Stimulated activated CD4-positive, alpha-beta T cell treated with anti-CD3 and anti-CD28 coated beads, Interleukin-2, amount 100 ng/mL, for 24 hours (primary cell): ENCODE data around the gene SSBP3.

Experiments
- DNase-seq, 2 donors: peaks; one replicate each; pipeline ENCODE4 v3.0.0-alpha.2; 2020

The SSBP3 gene

DNA sequence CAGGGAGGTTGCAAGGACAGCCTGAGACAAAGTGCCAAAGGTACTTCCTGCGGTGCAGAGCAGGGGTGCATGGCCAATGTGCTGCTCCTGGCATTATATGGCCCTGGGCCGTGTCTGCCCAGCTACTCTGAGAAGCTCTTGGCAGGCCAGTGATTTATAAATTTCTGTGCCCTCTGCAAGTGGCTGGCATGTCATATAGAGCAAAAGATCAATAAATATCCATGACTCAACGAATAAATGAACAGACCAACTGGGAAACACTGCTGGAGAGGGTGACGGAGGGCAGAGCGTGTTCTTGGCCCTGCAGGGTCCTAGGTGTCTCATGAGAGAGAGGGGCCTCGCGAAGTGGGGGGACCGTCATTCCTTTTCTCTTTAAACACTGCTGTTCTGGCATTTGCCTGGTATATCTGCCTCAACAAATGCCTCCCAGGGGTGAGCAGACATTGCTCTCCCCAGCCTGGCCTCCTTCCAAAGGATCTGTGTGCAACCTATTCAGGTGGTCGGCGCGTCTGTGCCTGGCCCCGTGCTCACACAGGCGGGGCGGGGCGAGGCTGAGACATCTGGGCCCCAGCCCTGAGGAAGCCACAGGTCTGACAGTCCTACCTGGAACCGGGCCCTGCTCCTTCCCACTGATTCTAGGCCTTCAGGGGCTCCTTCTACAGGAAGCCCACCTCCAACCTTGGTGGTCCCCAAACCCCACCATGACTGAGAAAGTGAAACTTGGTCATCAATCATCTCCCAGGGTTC is 123.9 kb downstream of the SSBP3 start:
- no peak for DNase-seq

- no peak for DNase-seq
These were observed 125.5 kb downstream of the SSBP3 start for GRCh38 chr1:54280651-54281050.

DNA sequence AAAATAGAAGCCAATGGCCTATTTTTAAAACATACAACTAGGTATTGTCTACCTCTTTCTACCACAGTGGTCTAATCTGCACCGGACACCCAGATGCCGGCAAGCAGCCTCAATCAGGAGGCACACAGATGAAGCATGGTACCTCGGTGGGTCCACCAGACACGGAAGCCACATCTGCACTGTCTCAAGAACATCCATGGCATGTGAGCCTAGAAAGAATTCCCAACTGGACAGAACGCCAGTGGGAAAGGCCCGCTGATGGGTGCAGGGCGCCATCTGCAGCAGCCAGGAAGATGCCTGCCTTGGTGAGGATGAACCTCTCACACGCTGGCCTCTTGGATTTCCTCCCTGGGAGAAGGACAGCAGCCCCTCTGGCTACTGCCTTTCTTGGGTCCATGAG is 126.7 kb downstream of the SSBP3 start:
- DNase-seq: no peak

GRCh38 chr1:54278941-54279422 is 127.2 kb downstream of the SSBP3 start:
- no peak for DNase-seq

DNA sequence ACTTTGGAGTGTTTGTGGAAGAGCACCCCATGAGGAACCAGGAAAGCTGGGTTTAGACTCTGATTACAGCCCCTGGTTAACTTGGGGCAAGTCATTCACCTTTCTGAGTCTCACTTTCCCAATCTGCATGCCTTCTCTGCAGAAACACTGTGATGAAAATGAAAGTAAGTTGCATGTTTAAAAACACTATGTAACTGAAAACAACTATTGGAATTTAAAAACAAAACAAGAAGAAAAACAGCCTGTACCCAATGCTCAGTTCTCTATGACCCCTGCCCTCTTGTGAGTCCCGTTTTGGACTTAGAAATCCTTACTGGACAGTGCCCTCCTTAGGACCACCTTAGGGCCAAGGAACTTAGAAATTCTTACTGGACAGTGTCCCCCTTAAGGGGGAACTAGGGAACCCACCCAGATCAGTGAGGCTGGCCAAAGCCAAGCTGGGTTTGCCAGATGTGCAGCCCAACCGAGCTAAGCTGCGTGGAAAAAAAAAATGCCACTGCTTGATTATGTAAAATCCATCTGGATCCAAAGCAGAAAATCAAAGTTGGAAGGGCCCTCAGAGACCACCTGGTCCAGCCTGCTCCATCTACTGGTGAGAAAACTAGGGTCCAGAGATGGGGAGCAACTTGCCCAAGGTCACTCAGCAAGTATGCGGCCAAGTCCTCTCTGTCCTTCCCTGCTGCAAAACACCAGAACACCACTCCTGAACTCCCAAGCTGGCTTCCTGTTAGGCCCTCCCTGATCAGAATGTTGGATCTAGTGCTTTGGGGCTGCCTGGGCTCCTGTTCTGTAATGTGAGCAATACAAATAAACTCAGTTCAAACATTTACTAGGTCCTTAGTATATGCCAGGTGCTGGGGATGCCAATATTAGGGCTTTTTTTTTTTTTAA is 128.5 kb downstream of the SSBP3 start:
- no peak for DNase-seq

- DNase-seq: no peak
These were observed 129.4 kb downstream of the SSBP3 start for GRCh38 chr1:54276617-54277450.

GRCh38 chr1:54275349-54275748 is 130.8 kb downstream of the SSBP3 start:
- no peak for DNase-seq

DNA sequence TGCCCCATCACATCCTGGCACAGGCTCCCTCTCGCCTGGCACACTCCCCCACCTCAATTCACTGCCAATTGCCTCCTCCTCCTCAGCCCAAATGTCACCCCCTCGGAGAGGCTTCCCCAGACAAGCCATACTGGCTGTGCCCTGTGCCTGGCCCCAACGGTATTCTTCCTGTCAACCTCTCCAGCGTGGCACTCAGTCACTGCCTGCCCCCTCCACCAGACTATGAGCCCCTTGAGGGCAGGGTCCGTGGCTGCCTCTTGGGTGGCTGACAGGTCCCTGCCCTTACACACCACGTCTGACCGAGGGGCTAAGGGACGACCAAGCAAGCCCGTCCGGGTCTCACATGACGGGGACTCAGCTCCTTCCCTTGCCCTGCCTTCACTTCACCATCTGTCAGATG is 131.3 kb downstream of the SSBP3 start:
- no peak for DNase-seq

- no peak for DNase-seq
These were observed 131.7 kb downstream of the SSBP3 start for GRCh38 chr1:54274448-54274847.

DNA sequence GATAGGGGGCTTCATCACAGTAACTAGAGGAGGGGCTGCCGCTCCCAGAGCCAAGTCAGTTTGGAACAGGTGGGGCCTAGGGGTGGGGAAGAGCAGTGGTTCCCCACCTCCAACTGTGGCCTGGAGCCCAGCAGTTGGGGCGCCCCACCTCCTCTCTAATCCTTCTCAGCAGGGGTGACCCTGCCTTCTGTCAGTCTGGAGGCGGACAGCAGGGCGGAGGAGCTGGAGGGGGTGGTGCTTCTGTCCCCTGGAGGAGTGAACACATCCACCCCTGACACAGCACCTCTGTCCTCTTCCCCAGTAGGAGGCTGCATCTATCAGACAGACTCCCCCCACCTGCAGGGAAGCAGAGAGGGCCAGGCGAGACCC is 132.4 kb downstream of the SSBP3 start:
- DNase-seq: no peak

DNA sequence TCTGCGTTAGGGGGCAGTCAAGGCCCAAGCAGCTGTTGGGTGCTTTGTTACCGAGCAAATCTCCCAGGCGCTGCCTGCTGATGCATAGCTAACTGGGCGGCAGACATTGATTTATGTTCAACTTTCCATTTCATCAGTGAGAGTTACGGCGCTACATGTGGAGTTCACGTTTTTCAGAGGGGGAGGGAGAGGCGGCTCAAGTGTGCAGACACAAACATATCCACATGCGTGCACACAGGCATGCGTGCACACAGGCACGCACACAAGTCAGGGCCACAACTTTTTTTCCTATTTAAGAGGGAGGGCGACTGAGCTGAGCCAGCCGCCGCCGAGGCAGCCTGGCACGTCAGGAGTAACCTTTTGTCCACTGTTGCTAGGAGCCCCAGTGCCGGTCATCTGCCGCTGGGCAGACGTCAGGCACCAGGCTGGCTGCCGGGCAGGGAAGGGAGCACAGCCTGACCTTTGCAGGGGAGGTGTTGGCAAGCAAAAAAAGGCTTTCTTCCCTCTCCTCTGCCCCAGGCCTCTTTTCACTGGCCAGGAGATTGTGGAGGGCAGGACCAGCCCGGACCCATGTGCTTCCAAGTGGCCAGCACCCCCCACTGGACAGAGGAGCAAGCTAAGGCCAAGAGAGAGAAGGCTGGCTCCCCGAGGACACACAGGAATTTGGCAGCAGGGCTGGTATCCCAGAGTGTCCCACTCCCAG is 133.0 kb downstream of the SSBP3 start:
- no peak for DNase-seq

DNA sequence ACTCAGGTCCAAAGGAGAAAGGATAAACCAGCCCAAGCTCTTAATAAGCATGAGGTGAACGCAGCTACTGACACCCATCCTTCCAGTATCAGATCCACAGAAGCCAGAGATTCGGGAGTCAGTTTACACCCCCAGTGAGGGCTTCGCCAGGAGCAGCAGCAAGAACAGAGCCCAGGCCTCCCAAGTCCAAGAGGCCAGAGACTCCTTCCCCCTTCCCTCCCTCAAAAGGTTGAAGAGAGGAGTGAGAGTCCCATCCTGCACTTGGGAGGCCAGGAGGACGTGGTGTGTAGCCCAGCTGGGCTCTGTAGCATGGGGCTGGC is 133.5 kb downstream of the SSBP3 start:
- DNase-seq: no peak

GRCh38 chr1:54272134-54272533 is 134.1 kb downstream of the SSBP3 start:
- DNase-seq: no peak

DNA sequence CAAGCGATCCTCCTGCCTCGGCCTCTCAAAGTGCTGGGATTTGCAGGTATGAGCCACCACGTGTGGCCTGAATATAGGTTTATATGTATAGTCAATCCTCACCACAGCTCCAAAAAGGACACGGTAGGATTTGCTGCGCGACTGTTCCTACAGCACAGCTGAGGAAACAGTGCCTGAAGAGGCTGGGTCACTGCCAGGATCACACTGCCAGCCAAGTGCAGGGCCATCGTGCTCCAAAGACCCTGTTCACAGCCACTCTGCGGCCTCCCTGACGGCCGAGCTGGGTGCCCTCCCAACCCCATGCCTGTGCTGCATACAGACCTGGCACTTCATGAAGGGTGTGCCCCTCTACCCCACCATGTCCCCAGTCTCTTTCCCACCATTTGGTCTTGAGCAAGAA is 134.9 kb downstream of the SSBP3 start:
- no peak for DNase-seq

GRCh38 chr1:54270543-54270942 is 135.7 kb downstream of the SSBP3 start:
- DNase-seq: no peak

GRCh38 chr1:54268762-54269297 is 137.4 kb downstream of the SSBP3 start:
- no peak for DNase-seq

GRCh38 chr1:54267815-54268761 is 138.1 kb downstream of the SSBP3 start:
- DNase-seq: no peak

DNA sequence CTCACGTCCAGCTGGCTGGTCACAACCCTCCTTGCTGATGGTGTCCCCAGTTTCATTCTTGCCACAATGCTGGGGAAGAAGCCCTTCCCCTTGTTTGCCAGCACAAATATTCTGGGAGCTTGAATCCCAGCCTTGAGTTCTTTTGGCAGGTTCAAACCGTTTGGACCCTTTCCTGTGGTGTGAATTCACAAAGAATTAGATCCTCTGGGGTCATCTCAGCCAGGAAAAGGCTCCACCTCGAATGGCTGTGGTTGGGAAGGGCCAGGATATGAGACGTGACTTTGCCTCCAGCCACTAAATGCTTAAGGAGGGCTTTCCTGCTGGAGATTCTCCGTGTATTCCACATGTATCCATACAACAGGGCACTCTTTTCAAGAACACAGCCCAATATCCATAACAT is 139.3 kb downstream of the SSBP3 start:
- no peak for DNase-seq

- no peak for DNase-seq
These were observed 140.0 kb downstream of the SSBP3 start for GRCh38 chr1:54266195-54266594.

DNA sequence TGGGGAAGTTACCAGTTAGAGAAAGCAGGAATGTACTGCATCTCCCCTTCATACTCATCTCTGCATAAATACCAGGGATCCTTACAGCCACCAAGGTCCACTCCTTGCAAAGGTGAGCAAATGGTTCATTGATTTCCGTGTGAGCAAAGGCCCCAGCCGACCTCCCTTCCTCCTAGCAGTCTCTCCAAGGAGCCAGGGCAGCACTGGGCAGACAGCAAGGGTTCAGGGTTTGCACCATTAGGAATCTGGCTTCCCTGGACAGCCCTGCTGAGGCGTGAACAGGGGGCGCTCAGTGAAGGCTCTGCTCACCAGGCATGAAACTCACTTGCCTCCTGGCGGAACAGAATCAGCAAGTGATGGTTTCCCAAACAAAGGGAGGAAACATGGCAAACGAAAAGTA is 140.5 kb downstream of the SSBP3 start:
- no peak for DNase-seq

- DNase-seq: no peak
These were observed 141.1 kb downstream of the SSBP3 start for GRCh38 chr1:54265126-54265525.
